Measurements from ENCODE around the gene AKAP6.

The AKAP6 gene

GRCh38 chr14:32313844-32314376 is 15.2 kb upstream of the AKAP6 start:
- in situ Hi-C loops (cut with MboI; ENCODE audit: low sequenced_read_pairs, unreplicated experiment) = no loop called here
- no peak for DNase-seq (ENCODE audit: low spot score)
- TF ChIP-seq CTCF (IDR thresholded peaks at IDR 0.05; ENCODE audit: borderline replicate concordance, control extremely low read depth, extremely low read depth, insufficient read depth, missing control alignments) = no peak

- in situ Hi-C loops (cut with MboI; ENCODE audit: low sequenced_read_pairs, unreplicated experiment) = no loop called here
- no peak for TF ChIP-seq CTCF (IDR thresholded peaks at IDR 0.05; ENCODE audit: borderline replicate concordance, control extremely low read depth, extremely low read depth, insufficient read depth, missing control alignments)
- no peak for DNase-seq (ENCODE audit: low spot score)
Measured at GRCh38 chr14:32318087-32318795, 10.9 kb upstream of the AKAP6 start.

- in situ Hi-C loops (cut with MboI; ENCODE audit: low sequenced_read_pairs, unreplicated experiment) = no loop called here
- no peak for TF ChIP-seq CTCF (IDR thresholded peaks at IDR 0.05; ENCODE audit: borderline replicate concordance, control extremely low read depth, extremely low read depth, insufficient read depth, missing control alignments)
- DNase-seq (ENCODE audit: low spot score) = no peak
Measured at GRCh38 chr14:32319368-32320049, 9.6 kb upstream of the AKAP6 start.

- DNase-seq (ENCODE audit: low spot score) = no peak
- no peak for TF ChIP-seq CTCF (IDR thresholded peaks at IDR 0.05; ENCODE audit: borderline replicate concordance, control extremely low read depth, extremely low read depth, insufficient read depth, missing control alignments)
- in situ Hi-C loops (cut with MboI; ENCODE audit: low sequenced_read_pairs, unreplicated experiment) = no loop called here
Measured at GRCh38 chr14:32324601-32325000, 4.5 kb upstream of the AKAP6 start.

- in situ Hi-C loops (cut with MboI; ENCODE audit: low sequenced_read_pairs, unreplicated experiment) = no loop called here
- TF ChIP-seq CTCF (IDR thresholded peaks at IDR 0.05; ENCODE audit: borderline replicate concordance, control extremely low read depth, extremely low read depth, insufficient read depth, missing control alignments) = no peak
- no peak for DNase-seq (ENCODE audit: low spot score)
Measured at GRCh38 chr14:32327255-32327961, 1.7 kb upstream of the AKAP6 start.

GRCh38 chr14:32329690-32330285 is 690 bp downstream of the AKAP6 start:
- DNase-seq (ENCODE audit: low spot score) = no peak
- no peak for TF ChIP-seq CTCF (IDR thresholded peaks at IDR 0.05; ENCODE audit: borderline replicate concordance, control extremely low read depth, extremely low read depth, insufficient read depth, missing control alignments)
- in situ Hi-C loops (cut with MboI; ENCODE audit: low sequenced_read_pairs, unreplicated experiment) = no loop called here

Data from GM13976 (cell line).